Uterus (tissue), 4 donors: ENCODE data around the gene C11orf52. TPM values are rescaled to one million over a fixed set of nuclear protein-coding genes. Genes with fewer than 3 reads are reported as not detected.
A peak's percentile ranks its signal among the peaks of the same experiment; 100 is the strongest.

Experiments used
- DNase-seq, 2 donors: peaks; one replicate each; pipeline ENCODE4 v3.0.0-alpha.2; 2019 to 2020
- H3K27ac ChIP-seq, 2 donors: fragments of 200-600 bp; sonication (generic); 1 replicate in 1 of 2; 2 replicates in 1 of 2; pipeline ENCODE4 v1.5.1; 2016 to 2018
- H3K27me3 ChIP-seq, 2 donors: fragments of 200-600 bp; sonication (generic); one replicate each; pipeline ENCODE4 v1.5.1; 2018 to 2019; ENCODE audit warnings: control low read depth in 1 of 2
- H3K36me3 ChIP-seq, 2 donors: fragments of 200-600 bp; sonication (generic); one replicate each; pipeline ENCODE4 v1.5.1; 2019; ENCODE audit warnings: control low read depth in 1 of 2
- H3K4me1 ChIP-seq, 2 donors: fragments of 200-600 bp; sonication (generic); one replicate each; pipeline ENCODE4 v1.5.1; 2018 to 2019; ENCODE audit warnings: control low read depth in 1 of 2
- H3K4me3 ChIP-seq, 2 donors: fragments of 200-600 bp; sonication (generic); 1 replicate in 1 of 2; 2 replicates in 1 of 2; pipeline ENCODE4 v1.5.1; 2018 to 2019; ENCODE audit warnings: mild to moderate bottlenecking in 1 of 2
- H3K9me3 ChIP-seq, 2 donors: fragments of 200-600 bp; sonication (generic); one replicate each; pipeline ENCODE4 v1.5.1; 2019; ENCODE audit warnings: control low read depth in 1 of 2
- CTCF ChIP-seq, 4 experiments: fragments of 200-600 bp in 2 of 4; fragments of 450-650 bp in 2 of 4; sonication (generic) in 2 of 4; IDR thresholded peaks; one replicate each; pipeline ENCODE4 v1.5.1; 2016 to 2019; ENCODE audit warnings: antibody characterized with exemption in 4 of 4, mild to moderate bottlenecking in 2 of 4, moderate library complexity in 1 of 4
- POLR2A ChIP-seq, 2 donors: fragments of 450-650 bp; IDR thresholded peaks; one replicate each; pipeline ENCODE4 v1.6.1; 2016; ENCODE audit warnings: antibody characterized with exemption in 2 of 2, mild to moderate bottlenecking in 1 of 2, moderate library complexity in 1 of 2
- intact Hi-C: fragments of 100-400 bp; cut with DNase I; formaldehyde crosslinking; loops from one replicate; pipeline ENCODE4 v1.15.1; 2023; ENCODE audit warnings: low total_unique reads
- total RNA-seq, 4 donors: library from RNA; depleted of rRNA in 3 of 4; stranded (reverse); fragments of >200 nt in 3 of 4; gene quantifications; one replicate each; pipeline versions ENCODE4 v1.1.0 to v1.2.4, GENCODE V29; 2014 to 2023
- donor health status: DM: yes; HTN: yes; CAD: no.

C11orf52 gene
- total RNA-seq, 4 donors from 2014 or later = 1.6 to 2.4 TPM; not detected in 2

DNA sequence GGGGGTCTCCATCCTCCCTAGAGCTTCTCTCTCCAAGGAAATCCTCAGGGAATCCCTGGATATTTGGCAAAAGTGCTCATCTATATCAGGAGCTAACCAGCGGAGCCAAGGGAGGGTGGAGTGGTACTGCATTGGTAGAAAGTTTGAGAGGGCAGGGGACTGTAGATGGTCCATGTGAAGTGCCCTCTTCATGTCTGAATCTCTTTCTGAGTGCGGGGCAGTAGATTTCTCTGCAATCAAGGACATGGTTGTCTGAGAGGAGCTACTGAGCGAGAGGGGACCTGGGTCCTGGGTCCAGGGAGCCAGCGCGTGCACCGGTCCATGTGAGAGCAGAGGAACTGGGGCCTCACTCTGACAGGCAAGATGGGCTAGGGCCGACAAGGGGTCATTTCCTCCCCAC is 19.1 kb downstream of the C11orf52 start:
- Histone ChIP-seq H3K4me3 (peak overlapping the region; percentile 58 to 72), H3K9me3 (no peaks in the 10 kb centered on the region), H3K4me1 (no peaks in the 10 kb centered on the region), H3K27me3 (no peaks in the 10 kb centered on the region), H3K27ac (peak overlapping the region; percentile 78 to 79), H3K36me3 (no peaks in the 10 kb centered on the region)
- DNase-seq = no peak
- no peak for TF ChIP-seq CTCF (IDR thresholded peaks at IDR 0.05)
- no peak for TF ChIP-seq POLR2A (IDR thresholded peaks at IDR 0.05)
- intact Hi-C loops = loop anchor here (10.0 kb wide), 1 partner anchor 63 kb away; the partner anchor contains the start of genes ALG9, CFAP68 and FDXACB1

GRCh38 chr11:111938687-111939160 is 20.0 kb downstream of the C11orf52 start:
- Histone ChIP-seq H3K36me3 (no peaks in the 10 kb centered on the region), H3K27me3 (no peaks in the 10 kb centered on the region), H3K9me3 (no peaks in the 10 kb centered on the region), H3K4me3 (peak overlapping the region in 1 of 2 donors; percentile 72), H3K4me1 (no peaks in the 10 kb centered on the region), H3K27ac (peak overlapping the region; percentile 78 to 79)
- peak in 1 of 2 donors; percentile 51 for DNase-seq
- TF ChIP-seq POLR2A (IDR thresholded peaks at IDR 0.05) = no peak
- TF ChIP-seq CTCF (IDR thresholded peaks at IDR 0.05) = no peak
- intact Hi-C loops = loop anchor here (10.0 kb wide), 1 partner anchor 64 kb away; the partner anchor contains the start of genes ALG9, CFAP68 and FDXACB1

DNA sequence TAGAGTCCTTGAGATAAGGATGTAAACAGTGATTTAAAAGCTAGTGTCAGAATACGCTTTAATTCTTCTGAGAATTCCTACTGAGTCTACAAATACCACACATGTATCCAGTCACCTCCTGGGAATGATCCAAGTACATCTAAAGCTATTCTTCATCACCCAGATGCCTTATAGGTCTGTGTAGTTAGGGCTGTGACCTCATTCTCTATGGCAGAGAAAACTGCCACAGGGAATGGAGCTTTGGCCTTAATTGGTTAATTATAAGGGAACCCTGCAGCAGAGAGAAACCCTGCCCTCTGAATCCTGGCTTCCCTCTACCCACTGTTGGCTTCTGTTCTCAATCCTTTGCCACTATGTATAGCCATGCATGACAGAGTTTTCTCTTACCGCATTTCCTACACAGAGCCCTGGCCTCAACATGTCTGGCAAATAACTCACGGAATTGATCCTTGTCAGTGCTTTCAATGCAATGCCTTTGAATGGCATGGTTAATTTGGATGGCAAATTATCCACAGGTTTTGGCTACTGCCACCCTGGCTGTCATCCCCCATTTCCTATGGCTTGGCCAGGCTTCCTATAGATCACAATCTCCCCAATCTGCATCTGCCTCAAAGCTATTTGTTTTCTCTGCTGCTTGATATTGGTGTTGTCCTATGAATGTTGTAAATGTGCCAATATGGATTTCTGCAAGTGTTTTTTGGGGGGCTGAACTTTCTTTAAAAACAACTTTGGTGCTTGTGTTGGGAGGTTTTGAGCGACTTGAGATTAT is 21.3 kb downstream of the C11orf52 start:
- Histone ChIP-seq H3K27ac (peak overlapping the region in 1 of 2 donors; percentile 79), H3K4me1 (no peaks in the 10 kb centered on the region), H3K9me3 (no peaks in the 10 kb centered on the region), H3K4me3 (no peak overlapping the region), H3K36me3 (no peaks in the 10 kb centered on the region), H3K27me3 (no peaks in the 10 kb centered on the region)
- TF ChIP-seq CTCF (IDR thresholded peaks at IDR 0.05) (no peak), POLR2A (IDR thresholded peaks at IDR 0.05) (no peak)
- intact Hi-C loops = loop anchor here (10.0 kb wide), 1 partner anchor 65 kb away; the partner anchor contains the start of genes ALG9, CFAP68 and FDXACB1
- DNase-seq = no peak

DNA sequence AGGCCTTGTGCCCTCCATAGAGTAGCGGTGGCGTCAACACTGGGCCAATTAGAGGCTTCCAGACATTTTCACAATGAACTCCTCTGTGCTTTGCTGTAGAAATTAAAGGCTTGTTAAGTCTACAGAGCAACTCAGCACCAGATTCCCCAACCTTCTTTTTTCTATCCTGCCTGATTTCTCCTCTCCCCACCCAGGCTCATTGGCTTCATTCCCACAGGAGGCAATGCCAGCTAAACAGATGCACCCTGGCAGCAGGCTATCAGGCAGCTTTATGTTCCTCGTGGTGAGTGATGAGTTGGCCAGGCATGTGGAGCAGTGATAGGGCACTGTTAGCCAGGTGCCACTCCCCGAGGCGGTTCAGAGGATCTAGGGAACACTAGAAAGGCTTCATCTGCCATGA is 23.2 kb downstream of the C11orf52 start:
- no peak for DNase-seq
- no peak overlapping the region for H3K4me3 ChIP-seq
- H3K36me3 ChIP-seq = no peaks in the 10 kb centered on the region
- TF ChIP-seq POLR2A (IDR thresholded peaks at IDR 0.05) = no peak
- TF ChIP-seq CTCF (IDR thresholded peaks at IDR 0.05) = no peak
- H3K9me3 ChIP-seq = no peaks in the 10 kb centered on the region
- intact Hi-C loops = no loop called here
- no peaks in the 10 kb centered on the region for H3K4me1 ChIP-seq
- no peak overlapping the region for H3K27ac ChIP-seq
- H3K27me3 ChIP-seq = no peaks in the 10 kb centered on the region

- H3K9me3 ChIP-seq = no peaks in the 10 kb centered on the region
- TF ChIP-seq POLR2A (IDR thresholded peaks at IDR 0.05) = no peak
- no peak for TF ChIP-seq CTCF (IDR thresholded peaks at IDR 0.05)
- H3K4me3 ChIP-seq = no peak overlapping the region
- no peaks in the 10 kb centered on the region for H3K4me1 ChIP-seq
- H3K36me3 ChIP-seq = no peaks in the 10 kb centered on the region
- DNase-seq = no peak
- intact Hi-C loops = no loop called here
- H3K27me3 ChIP-seq = no peaks in the 10 kb centered on the region
- H3K27ac ChIP-seq = no peak overlapping the region
Measured at GRCh38 chr11:111942829-111943228, 24.1 kb downstream of the C11orf52 start.
